H1 (cell line): ENCODE results near the gene GLMN. TPM values are rescaled to one million over a fixed set of nuclear protein-coding genes. Genes with fewer than 3 reads are reported as not detected.
"Not testable (repeated sequence)": the region's sequence is repeated elsewhere in the genome, so short reads cannot be mapped to it uniquely, and the experiment has no call there.

Source experiments
- CTCF ChIA-PET: fragments of 300-600 bp; sonication (Branson Sonifier 250); formaldehyde crosslinking; loops from one replicate; lab custom pipeline; 2021; ENCODE audit not compliant: partially characterized antibody; lab: Charles Lee
- POLR2A ChIA-PET: fragments of 300-600 bp; sonication (Branson Sonifier 250); formaldehyde crosslinking; loops from one replicate; lab custom pipeline; 2021; ENCODE audit warnings: inconsistent platforms; ENCODE audit not compliant: partially characterized antibody; lab: Charles Lee
- DNase-seq, 2 experiments: peaks; one replicate each; pipeline versions ENCODE4 v3.0.0 to v3.0.0-alpha.2; 2010 to 2022; ENCODE audit warnings: low spot score in 2 of 2, low read depth in 1 of 2, mixed read lengths in 1 of 2
- FAIRE-seq: peaks from 2 replicates; lab custom pipeline; 2011; peaks lifted over from hg19 to GRCh38; lab: Jason Lieb, UNC
- H2AFZ ChIP-seq: 2 replicates; pipeline ENCODE4 v1.8.1; 2012; ENCODE audit warnings: low read length, inconsistent platforms
- H2AK5ac ChIP-seq: 2 replicates; pipeline ENCODE4 v1.6.1; 2013; ENCODE audit warnings: low read depth, low read length
- H2BK120ac ChIP-seq: replicated peaks from 2 replicates; pipeline ENCODE3; 2013; ENCODE audit warnings: low read depth, low read length, inconsistent platforms
- H2BK12ac ChIP-seq: 2 replicates; pipeline ENCODE4 v1.6.1; 2013; ENCODE audit warnings: low read depth, low read length
- H2BK15ac ChIP-seq: 2 replicates; pipeline ENCODE4 v1.6.1; 2013; ENCODE audit warnings: low read length
- H2BK20ac ChIP-seq: 2 replicates; pipeline ENCODE4 v1.6.1; 2013; ENCODE audit warnings: low read length
- H2BK5ac ChIP-seq: 2 replicates; pipeline ENCODE4 v1.6.1; 2013; ENCODE audit warnings: low read depth, low read length
- H3K14ac ChIP-seq: 2 replicates; pipeline ENCODE4 v1.6.1; 2013; ENCODE audit warnings: inconsistent platforms; ENCODE audit not compliant: insufficient read length
- H3K18ac ChIP-seq: 2 replicates; pipeline ENCODE4 v1.6.1; 2013; ENCODE audit warnings: low read length; ENCODE audit errors: extremely low read depth
- H3K23ac ChIP-seq: 2 replicates; pipeline ENCODE4 v1.6.1; 2013; ENCODE audit warnings: inconsistent platforms; ENCODE audit not compliant: insufficient read length
- H3K23me2 ChIP-seq: 2 replicates; pipeline ENCODE4 v1.6.1; 2013; ENCODE audit warnings: low read depth, low read length
- H3K27ac ChIP-seq: 2 replicates; pipeline ENCODE4 v1.6.1; 2011; ENCODE audit warnings: low read depth, low read length, inconsistent platforms
- H3K27me3 ChIP-seq, 4 experiments: replicated peaks in 1 of 4; 1 replicate in 1 of 4; 2 replicates in 3 of 4; pipeline versions ENCODE4 v1.6.1 to v1.8.1; 2011 to 2013; ENCODE audit warnings: low read length in 3 of 4, mild to moderate bottlenecking in 3 of 4, inconsistent platforms in 2 of 4, mixed read lengths in 2 of 4, moderate library complexity in 1 of 4; ENCODE audit not compliant: control insufficient read depth in 3 of 4, insufficient read depth in 3 of 4; ENCODE audit errors: extremely low read depth in 1 of 4
- H3K36me3 ChIP-seq, 4 experiments: 2 replicates each; pipeline versions ENCODE4 v1.6.1 to v1.8.1; 2011 to 2013; ENCODE audit warnings: mild to moderate bottlenecking in 4 of 4, low read length in 3 of 4, moderate library complexity in 2 of 4, control low read depth in 1 of 4, inconsistent platforms in 1 of 4; ENCODE audit not compliant: insufficient read depth in 4 of 4, control insufficient read depth in 2 of 4
- H3K4ac ChIP-seq: replicated peaks from 2 replicates; pipeline ENCODE3; 2013; ENCODE audit warnings: low read length, low read depth, mixed read lengths, inconsistent platforms; ENCODE audit not compliant: insufficient read length
- H3K4me1 ChIP-seq, 4 experiments: replicated peaks in 1 of 4; 1 replicate in 1 of 4; 2 replicates in 3 of 4; pipeline versions ENCODE4 v1.6.1 to v1.8.1; 2011 to 2013; ENCODE audit warnings: low read length in 3 of 4, inconsistent platforms in 2 of 4, mixed read lengths in 1 of 4; ENCODE audit not compliant: insufficient read depth in 4 of 4, control insufficient read depth in 3 of 4
- H3K4me2 ChIP-seq, 2 experiments: 2 replicates each; pipeline versions ENCODE4 v1.6.1 to v1.8.1; 2011 to 2013; ENCODE audit warnings: low read depth in 2 of 2, low read length in 2 of 2, control low read depth in 1 of 2, inconsistent platforms in 1 of 2, mild to moderate bottlenecking in 1 of 2; ENCODE audit not compliant: insufficient read depth in 1 of 2
- H3K4me3 ChIP-seq, 4 experiments: fragments of 200-600, 300-600 bp in 1 of 4; sonication (generic), shearing (Covaris generic), sonication (Bioruptor Twin) in 1 of 4; 2 replicates each; pipeline versions ENCODE4 v1.5.1 to v1.8.1; 2011 to 2016; ENCODE audit warnings: low read length in 4 of 4, low read depth in 3 of 4, control low read depth in 2 of 4, inconsistent platforms in 2 of 4, mild to moderate bottlenecking in 2 of 4, mixed read lengths in 1 of 4, moderate library complexity in 1 of 4; ENCODE audit not compliant: insufficient read depth in 2 of 4; ENCODE audit errors: extremely low read depth in 1 of 4
- H3K56ac ChIP-seq: replicated peaks from 2 replicates; pipeline ENCODE3; 2013; ENCODE audit warnings: low read depth, mild to moderate bottlenecking, mixed read lengths, low read length, inconsistent platforms; ENCODE audit not compliant: insufficient read length
- H3K79me1 ChIP-seq: 2 replicates; pipeline ENCODE4 v1.6.1; 2013; ENCODE audit warnings: low read depth, low read length, control low read depth
- H3K79me2 ChIP-seq, 2 experiments: 2 replicates each; pipeline versions ENCODE4 v1.6.1 to v1.8.1; 2012 to 2013; ENCODE audit warnings: low read length in 2 of 2, mild to moderate bottlenecking in 2 of 2, inconsistent platforms in 1 of 2; ENCODE audit not compliant: insufficient read depth in 2 of 2, control insufficient read depth in 1 of 2
- H3K9ac ChIP-seq, 4 experiments: replicated peaks in 1 of 4; 1 replicate in 1 of 4; 2 replicates in 3 of 4; pipeline versions ENCODE4 v1.6.1 to v1.8.1; 2011 to 2013; ENCODE audit warnings: low read depth in 3 of 4, low read length in 3 of 4, control low read depth in 2 of 4, mild to moderate bottlenecking in 2 of 4, moderate library complexity in 2 of 4, inconsistent platforms in 1 of 4; ENCODE audit errors: extremely low read depth in 1 of 4
- H3K9me3 ChIP-seq, 2 experiments: 2 replicates each; pipeline versions ENCODE4 v1.6.1 to v1.8.1; 2012 to 2013; ENCODE audit warnings: mild to moderate bottlenecking in 2 of 2, moderate library complexity in 2 of 2, control low read depth in 1 of 2, inconsistent platforms in 1 of 2, low read depth in 1 of 2, low read length in 1 of 2, mixed read lengths in 1 of 2; ENCODE audit not compliant: insufficient read depth in 2 of 2
- H4K20me1 ChIP-seq, 2 experiments: replicated peaks in 1 of 2; 2 replicates each; pipeline versions ENCODE3 to v1.8.1; 2011 to 2013; ENCODE audit warnings: inconsistent platforms in 2 of 2, low read length in 2 of 2, mild to moderate bottlenecking in 1 of 2; ENCODE audit not compliant: insufficient read depth in 2 of 2, control insufficient read depth in 1 of 2
- H4K5ac ChIP-seq: 2 replicates; pipeline ENCODE4 v1.6.1; 2013; ENCODE audit warnings: low read length, low read depth, mixed read lengths, inconsistent platforms; ENCODE audit not compliant: insufficient read length
- H4K8ac ChIP-seq: 2 replicates; pipeline ENCODE4 v1.8.0; 2013; ENCODE audit warnings: mild to moderate bottlenecking, moderate library complexity, low read length, inconsistent platforms; ENCODE audit not compliant: insufficient read depth; ENCODE audit errors: extremely low read depth
- H4K91ac ChIP-seq: replicated peaks from 2 replicates; pipeline ENCODE3; 2013; ENCODE audit warnings: low read length, mixed read lengths, inconsistent platforms; ENCODE audit not compliant: insufficient read length
- WGBS, 2 experiments: shearing (Covaris generic) in 1 of 2; methylation state at CpG; one replicate each; pipeline versions ENCODE4 v1.1.6 to v1.1.7; 2013 to 2015; ENCODE audit warnings: low lambda C conversion rate in 2 of 2, mixed read lengths in 2 of 2, inconsistent platforms in 1 of 2, low coverage in 1 of 2, missing lambda C conversion rate in 1 of 2; ENCODE audit not compliant: insufficient replicate concordance in 2 of 2, insufficient coverage in 1 of 2, insufficient read length in 1 of 2; ENCODE audit errors: extremely low coverage in 1 of 2, missing lambda C conversion rate in 1 of 2; 5-methylcytosine and 5-hydroxymethylcytosine counted together
- polyA plus RNA-seq, 7 experiments: library from polyadenylated mRNA; depleted of rRNA in 3 of 7; stranded (reverse) in 5 of 7; unstranded in 2 of 7; fragments of >200 nt in 5 of 7; fragments of 200-250 nt in 2 of 7; gene quantifications; 1 replicate in 5 of 7; 2 replicates in 1 of 7; 4 replicates in 1 of 7; pipeline versions ENCODE4 v1.2.1 to v1.2.3, GENCODE V29; 2011 to 2013; ENCODE audit warnings: missing spikeins in 2 of 7, mixed read lengths in 2 of 7
- total RNA-seq: library from RNA; stranded (reverse); fragmentation: NEBNext Ultra II Directional; extraction: Animal tissue kit (Norgen Biotek cat#: 25700); gene quantifications from 2 replicates; pipeline ENCODE4 v1.2.1, GENCODE V29; 2021

GLMN gene
- total and polyA plus RNA-seq, 2 of the 8 experiments (the other 6 are each of a cell fraction or from before 2014, with no cell fraction given): 5.7 to 25.0 TPM

GRCh38 chr1:92254714-92255113 lies 44.1 kb downstream of the GLMN start:
- H3K79me1 ChIP-seq, DNase-seq, H3K23ac ChIP-seq, H4K20me1 ChIP-seq, H2BK15ac ChIP-seq, H3K4me1 ChIP-seq, H3K27me3 ChIP-seq, H2BK12ac ChIP-seq, H2BK20ac ChIP-seq, H3K18ac ChIP-seq, H2AK5ac ChIP-seq, H3K4me2 ChIP-seq, POLR2A ChIA-PET, H3K9ac ChIP-seq, H3K9me3 ChIP-seq, H3K4ac ChIP-seq, H2AFZ ChIP-seq, H4K5ac ChIP-seq, FAIRE-seq, H3K79me2 ChIP-seq, H4K91ac ChIP-seq, H3K4me3 ChIP-seq, H3K23me2 ChIP-seq, H3K14ac ChIP-seq, H3K56ac ChIP-seq, H2BK120ac ChIP-seq, H4K8ac ChIP-seq, H3K27ac ChIP-seq, H2BK5ac ChIP-seq: not testable (repeated sequence)
- 77% methylated on average over 3 of the region's 3 CpGs; no CpG with 5 or more reads in 1 of the 2 experiments for WGBS, 2 experiments
- CTCF ChIA-PET: interaction anchor here (0.6 kb wide), 1 partner anchor 196 kb away, joined by 3 read pairs; no protein-coding TSS in a partner anchor
- peaks cover 0 to 16% (median 4%) of the 10 kb centered on the region in 4 experiments; a peak in 3 of 8 replicates for H3K36me3 ChIP-seq
